ENCODE data around the gene FAAH.

The FAAH gene

GRCh38 chr1:46423574-46424240 lies 29.6 kb downstream of the FAAH start:
- DNase-seq = no peak

GRCh38 chr1:46424730-46425129 lies 30.6 kb downstream of the FAAH start:
- no peak for DNase-seq

GRCh38 chr1:46425726-46426125 lies 31.6 kb downstream of the FAAH start:
- no peak for DNase-seq

GRCh38 chr1:46427541-46427940 lies 33.4 kb downstream of the FAAH start:
- DNase-seq = no peak

GRCh38 chr1:46429436-46429835 lies 35.3 kb downstream of the FAAH start:
- no peak for DNase-seq

- DNase-seq = no peak
These were observed 37.6 kb downstream of the FAAH start for GRCh38 chr1:46431695-46432094.

GRCh38 chr1:46432781-46433327 lies 38.7 kb downstream of the FAAH start:
- DNase-seq = no peak

GRCh38 chr1:46434358-46434757 lies 40.2 kb downstream of the FAAH start:
- no peak for DNase-seq

- no peak for DNase-seq
These were observed 42.7 kb downstream of the FAAH start for GRCh38 chr1:46436844-46437243.

- DNase-seq = no peak
These were observed 43.6 kb downstream of the FAAH start for GRCh38 chr1:46437723-46438122.

GRCh38 chr1:46438346-46438745 lies 44.2 kb downstream of the FAAH start:
- no peak for DNase-seq

- DNase-seq = no peak
These were observed 46.4 kb downstream of the FAAH start for GRCh38 chr1:46440478-46440877.

- DNase-seq = no peak
These were observed 48.4 kb downstream of the FAAH start for GRCh38 chr1:46442317-46443161.

- DNase-seq = no peak
These were observed 50.3 kb downstream of the FAAH start for GRCh38 chr1:46444466-46444865.

- DNase-seq = no peak
These were observed 51.7 kb downstream of the FAAH start for GRCh38 chr1:46445773-46446256.

- peak; percentile 6 for DNase-seq
These were observed 52.8 kb downstream of the FAAH start for GRCh38 chr1:46446646-46447498.

- no peak for DNase-seq
These were observed 53.5 kb downstream of the FAAH start for GRCh38 chr1:46447499-46448108.

- no peak for DNase-seq
These were observed 54.2 kb downstream of the FAAH start for GRCh38 chr1:46448109-46448911.

- no peak for DNase-seq
These were observed 55.4 kb downstream of the FAAH start for GRCh38 chr1:46449223-46450159.

GRCh38 chr1:46450160-46450517 lies 56.0 kb downstream of the FAAH start:
- no peak for DNase-seq

All from NCI-H1048 (cell line).